GM23338 (cell line): ENCODE results near the gene GSX2. TPM values are rescaled to one million over a fixed set of nuclear protein-coding genes. Genes with fewer than 3 reads are reported as not detected.
A peak's percentile ranks its signal among the peaks of the same experiment; 100 is the strongest.

Experiments used
- ATAC-seq: fragments of 200-7000 bp; cut with Tn5 transposase; 3 replicates; pipeline ENCODE4 v1.9.1; 2020
- DNase-seq: peaks from one replicate; pipeline ENCODE4 v3.0.0-alpha.2; 2015; ENCODE audit warnings: low spot score
- H2AFZ ChIP-seq: fragments of 200-600 bp; sonication (generic); 2 replicates; pipeline ENCODE4 v1.8.0; 2016; ENCODE audit warnings: antibody characterized with exemption, mild to moderate bottlenecking, moderate library complexity
- H3F3A ChIP-seq: fragments of 200-600 bp; sonication (generic); replicated peaks from 2 replicates; pipeline ENCODE4 v1.8.0; 2017; ENCODE audit warnings: antibody characterized with exemption, mixed run types, low read depth
- H3K27ac ChIP-seq: fragments of 200-600 bp; sonication (generic); 2 replicates; pipeline ENCODE4 v1.6.1; 2016; ENCODE audit warnings: low read depth
- H3K27me3 ChIP-seq: fragments of 200-600 bp; sonication (generic); 2 replicates; pipeline ENCODE4 v1.8.0; 2016; ENCODE audit warnings: mild to moderate bottlenecking, mixed run types, moderate library complexity; ENCODE audit not compliant: insufficient read depth
- H3K36me3 ChIP-seq: fragments of 200-600 bp; sonication (generic); 2 replicates; pipeline ENCODE4 v1.8.0; 2016; ENCODE audit warnings: mild to moderate bottlenecking; ENCODE audit not compliant: insufficient read depth
- H3K4me1 ChIP-seq: fragments of 200-600 bp; sonication (generic); 2 replicates; pipeline ENCODE4 v1.8.0; 2016; ENCODE audit warnings: mild to moderate bottlenecking, moderate library complexity; ENCODE audit not compliant: insufficient read depth
- H3K4me2 ChIP-seq: fragments of 200-600 bp; sonication (generic); 2 replicates; pipeline ENCODE4 v1.7.1; 2017; ENCODE audit warnings: mixed run types
- H3K4me3 ChIP-seq: fragments of 200-600 bp; sonication (generic); 2 replicates; pipeline ENCODE4 v1.6.1; 2016; ENCODE audit warnings: mixed run types
- H3K79me2 ChIP-seq: fragments of 200-600 bp; sonication (generic); replicated peaks from 2 replicates; pipeline ENCODE4 v1.8.0; 2017; ENCODE audit warnings: mild to moderate bottlenecking; ENCODE audit not compliant: insufficient read depth
- H3K9me2 ChIP-seq: fragments of 200-600 bp; sonication (generic); 2 replicates; pipeline ENCODE4 v1.8.0; 2017; ENCODE audit not compliant: insufficient read depth
- H4K20me1 ChIP-seq: fragments of 200-600 bp; sonication (generic); replicated peaks from 2 replicates; pipeline ENCODE4 v1.8.0; 2017; ENCODE audit warnings: mild to moderate bottlenecking; ENCODE audit not compliant: insufficient read depth
- H3K27ac Mint-ChIP-seq: 2 replicates; pipeline ENCODE4 v1.8.0; 2020; ENCODE audit warnings: inconsistent platforms, mild to moderate bottlenecking, moderate library complexity, mixed read lengths
- H3K27me3 Mint-ChIP-seq: 3 replicates; pipeline ENCODE4 v1.8.0; 2022; ENCODE audit warnings: low read depth, mild to moderate bottlenecking, moderate library complexity, mixed read lengths, inconsistent platforms; ENCODE audit not compliant: insufficient read depth, poor library complexity
- H3K36me3 Mint-ChIP-seq: 3 replicates; pipeline ENCODE4 v1.8.0; 2021; ENCODE audit warnings: low read depth, mild to moderate bottlenecking, inconsistent platforms, moderate library complexity, mixed read lengths
- H3K4me1 Mint-ChIP-seq: 3 replicates; pipeline ENCODE4 v1.8.0; 2020; ENCODE audit warnings: mild to moderate bottlenecking, inconsistent platforms, mixed read lengths
- H3K4me3 Mint-ChIP-seq: 3 replicates; pipeline ENCODE4 v1.8.0; 2021; ENCODE audit warnings: moderate library complexity, mild to moderate bottlenecking, inconsistent platforms, mixed read lengths
- H3K9me3 Mint-ChIP-seq: 3 replicates; pipeline ENCODE4 v1.8.0; 2020; ENCODE audit warnings: moderate library complexity, mild to moderate bottlenecking, inconsistent platforms, mixed read lengths
- EZH2 ChIP-seq: fragments of 200-600 bp; sonication (generic); IDR thresholded peaks from one replicate; pipeline ENCODE4 v1.8.0; 2017; ENCODE audit warnings: antibody characterized with exemption, mild to moderate bottlenecking, low read depth; ENCODE audit not compliant: unreplicated experiment
- EZH2phosphoT487 ChIP-seq: fragments of 200-600 bp; sonication (generic); IDR thresholded peaks from one replicate; pipeline ENCODE4 v1.8.1; 2018; ENCODE audit warnings: antibody characterized with exemption; ENCODE audit not compliant: unreplicated experiment
- NANOG ChIP-seq: IDR thresholded peaks from 2 replicates; pipeline ENCODE4 v1.6.1; 2016; ENCODE audit warnings: antibody characterized with exemption, borderline replicate concordance
- POLR2AphosphoS5 ChIP-seq: IDR thresholded peaks from 2 replicates; pipeline ENCODE4 v1.6.1; 2016; ENCODE audit warnings: antibody characterized with exemption, low read depth
- STAT1 ChIP-seq: IDR thresholded peaks from one replicate; pipeline ENCODE4 v1.6.1; 2016; ENCODE audit warnings: antibody characterized with exemption; ENCODE audit not compliant: unreplicated experiment
- ZNF331 ChIP-seq: fragments of 250-450 bp; sonication (Bioruptor Pico); IDR thresholded peaks from 2 replicates; pipeline ENCODE4 v1.5.0; 2020; ENCODE audit warnings: low read depth, mild to moderate bottlenecking, moderate library complexity
- polyA plus RNA-seq: library from polyadenylated mRNA; unstranded; fragments of >200 nt; fragmentation: Nextera tagmentation; extraction: Ambion mirVana; gene quantifications from 2 replicates; pipeline ENCODE4 v1.2.1, GENCODE V29; 2016
- total RNA-seq: library from RNA; depleted of rRNA; stranded (reverse); fragments of >200 nt; shearing (Covaris generic); gene quantifications from 2 replicates; pipeline ENCODE4 v1.2.3, GENCODE V29; 2014
- TF ChIP-seq, protein P1 (sequence below): fragments of 250-450 bp; sonication (Bioruptor Pico); IDR thresholded peaks from 2 replicates; pipeline ENCODE4 v1.5.0; 2020; ENCODE audit warnings: mild to moderate bottlenecking, moderate library complexity
- TF ChIP-seq, protein P2 (sequence below): IDR thresholded peaks from 2 replicates; pipeline ENCODE4 v1.6.1; 2016; ENCODE audit warnings: antibody characterized with exemption
- TF ChIP-seq, protein P3 (sequence below), 2 experiments: fragments of 200-600 bp in 1 of 2; sonication (generic) in 1 of 2; conservative IDR thresholded peaks; 2 replicates each; pipeline versions ENCODE4 v1.5.1 to v1.6.1; 2016 to 2017; ENCODE audit warnings: antibody characterized with exemption in 2 of 2, low read depth in 2 of 2, mild to moderate bottlenecking in 2 of 2, moderate library complexity in 1 of 2

The GSX2 gene
- total and polyA plus RNA-seq, 2 experiments from 2014 or later = 0.34 TPM; not detected in 1

DNA sequence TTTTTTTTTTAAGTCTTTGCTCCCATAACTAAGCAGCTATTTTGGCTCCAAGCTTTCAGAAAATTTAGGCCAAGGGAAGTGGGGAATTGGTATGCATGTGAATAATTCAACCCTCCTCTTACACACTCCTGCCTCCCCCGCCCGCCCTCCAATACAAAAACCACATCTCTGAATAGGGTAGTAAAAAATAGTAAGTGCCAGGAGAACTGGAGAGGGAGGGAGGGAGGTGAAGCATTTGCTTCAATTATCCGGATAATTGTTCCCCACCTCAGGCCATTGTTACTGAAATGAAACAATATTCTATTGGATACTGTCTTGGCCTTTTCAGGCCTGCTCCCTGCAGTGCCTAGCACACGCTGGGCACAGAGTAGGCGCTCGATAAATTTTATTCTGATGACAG, 5.5 kb upstream of the GSX2 start:
- Histone ChIP-seq H3K27ac (no peak overlapping the region), H4K20me1 (peaks cover 7% of the 10 kb centered on the region; the same call in 1 of the 2 replicates), H3K27me3 (peaks cover 100% of the 10 kb centered on the region), H2AFZ (no peak overlapping the region), H3K4me3 (peak overlapping the region; percentile 68), H3K4me2 (peak overlapping the region; percentile 93), H3K9me2 (no peaks in the 10 kb centered on the region), H3K79me2 (no peaks in the 10 kb centered on the region), H3K36me3 (no peaks in the 10 kb centered on the region), H3K4me1 (peaks cover 73% of the 10 kb centered on the region), H3F3A (peaks cover 42% of the 10 kb centered on the region)
- TF ChIP-seq ZNF331 (CRISPR knock-in tag) = no peak
- TF ChIP-seq STAT1 = no peak
- TF ChIP-seq EZH2 = peak; percentile 41
- TF ChIP-seq POLR2AphosphoS5 = no peak
- TF ChIP-seq, protein P1, sequence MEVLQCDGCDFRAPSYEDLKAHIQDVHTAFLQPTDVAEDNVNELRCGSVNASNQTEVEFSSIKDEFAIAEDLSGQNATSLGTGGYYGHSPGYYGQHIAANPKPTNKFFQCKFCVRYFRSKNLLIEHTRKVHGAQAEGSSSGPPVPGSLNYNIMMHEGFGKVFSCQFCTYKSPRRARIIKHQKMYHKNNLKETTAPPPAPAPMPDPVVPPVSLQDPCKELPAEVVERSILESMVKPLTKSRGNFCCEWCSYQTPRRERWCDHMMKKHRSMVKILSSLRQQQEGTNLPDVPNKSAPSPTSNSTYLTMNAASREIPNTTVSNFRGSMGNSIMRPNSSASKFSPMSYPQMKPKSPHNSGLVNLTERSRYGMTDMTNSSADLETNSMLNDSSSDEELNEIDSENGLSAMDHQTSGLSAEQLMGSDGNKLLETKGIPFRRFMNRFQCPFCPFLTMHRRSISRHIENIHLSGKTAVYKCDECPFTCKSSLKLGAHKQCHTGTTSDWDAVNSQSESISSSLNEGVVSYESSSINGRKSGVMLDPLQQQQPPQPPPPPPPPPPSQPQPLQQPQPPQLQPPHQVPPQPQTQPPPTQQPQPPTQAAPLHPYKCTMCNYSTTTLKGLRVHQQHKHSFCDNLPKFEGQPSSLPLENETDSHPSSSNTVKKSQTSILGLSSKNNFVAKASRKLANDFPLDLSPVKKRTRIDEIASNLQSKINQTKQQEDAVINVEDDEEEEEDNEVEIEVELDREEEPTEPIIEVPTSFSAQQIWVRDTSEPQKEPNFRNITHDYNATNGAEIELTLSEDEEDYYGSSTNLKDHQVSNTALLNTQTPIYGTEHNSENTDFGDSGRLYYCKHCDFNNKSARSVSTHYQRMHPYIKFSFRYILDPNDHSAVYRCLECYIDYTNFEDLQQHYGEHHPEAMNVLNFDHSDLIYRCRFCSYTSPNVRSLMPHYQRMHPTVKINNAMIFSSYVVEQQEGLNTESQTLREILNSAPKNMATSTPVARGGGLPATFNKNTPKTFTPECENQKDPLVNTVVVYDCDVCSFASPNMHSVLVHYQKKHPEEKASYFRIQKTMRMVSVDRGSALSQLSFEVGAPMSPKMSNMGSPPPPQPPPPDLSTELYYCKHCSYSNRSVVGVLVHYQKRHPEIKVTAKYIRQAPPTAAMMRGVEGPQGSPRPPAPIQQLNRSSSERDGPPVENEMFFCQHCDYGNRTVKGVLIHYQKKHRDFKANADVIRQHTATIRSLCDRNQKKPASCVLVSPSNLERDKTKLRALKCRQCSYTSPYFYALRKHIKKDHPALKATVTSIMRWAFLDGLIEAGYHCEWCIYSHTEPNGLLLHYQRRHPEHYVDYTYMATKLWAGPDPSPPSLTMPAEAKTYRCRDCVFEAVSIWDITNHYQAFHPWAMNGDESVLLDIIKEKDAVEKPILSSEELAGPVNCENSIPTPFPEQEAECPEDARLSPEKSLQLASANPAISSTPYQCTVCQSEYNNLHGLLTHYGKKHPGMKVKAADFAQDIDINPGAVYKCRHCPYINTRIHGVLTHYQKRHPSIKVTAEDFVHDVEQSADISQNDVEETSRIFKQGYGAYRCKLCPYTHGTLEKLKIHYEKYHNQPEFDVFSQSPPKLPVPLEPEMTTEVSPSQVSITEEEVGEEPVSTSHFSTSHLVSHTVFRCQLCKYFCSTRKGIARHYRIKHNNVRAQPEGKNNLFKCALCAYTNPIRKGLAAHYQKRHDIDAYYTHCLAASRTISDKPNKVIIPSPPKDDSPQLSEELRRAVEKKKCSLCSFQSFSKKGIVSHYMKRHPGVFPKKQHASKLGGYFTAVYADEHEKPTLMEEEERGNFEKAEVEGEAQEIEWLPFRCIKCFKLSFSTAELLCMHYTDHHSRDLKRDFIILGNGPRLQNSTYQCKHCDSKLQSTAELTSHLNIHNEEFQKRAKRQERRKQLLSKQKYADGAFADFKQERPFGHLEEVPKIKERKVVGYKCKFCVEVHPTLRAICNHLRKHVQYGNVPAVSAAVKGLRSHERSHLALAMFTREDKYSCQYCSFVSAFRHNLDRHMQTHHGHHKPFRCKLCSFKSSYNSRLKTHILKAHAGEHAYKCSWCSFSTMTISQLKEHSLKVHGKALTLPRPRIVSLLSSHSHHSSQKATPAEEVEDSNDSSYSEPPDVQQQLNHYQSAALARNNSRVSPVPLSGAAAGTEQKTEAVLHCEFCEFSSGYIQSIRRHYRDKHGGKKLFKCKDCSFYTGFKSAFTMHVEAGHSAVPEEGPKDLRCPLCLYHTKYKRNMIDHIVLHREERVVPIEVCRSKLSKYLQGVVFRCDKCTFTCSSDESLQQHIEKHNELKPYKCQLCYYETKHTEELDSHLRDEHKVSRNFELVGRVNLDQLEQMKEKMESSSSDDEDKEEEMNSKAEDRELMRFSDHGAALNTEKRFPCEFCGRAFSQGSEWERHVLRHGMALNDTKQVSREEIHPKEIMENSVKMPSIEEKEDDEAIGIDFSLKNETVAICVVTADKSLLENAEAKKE = no peak
- no peak for TF ChIP-seq NANOG
- no peak for TF ChIP-seq EZH2phosphoT487
- TF ChIP-seq, protein P2, sequence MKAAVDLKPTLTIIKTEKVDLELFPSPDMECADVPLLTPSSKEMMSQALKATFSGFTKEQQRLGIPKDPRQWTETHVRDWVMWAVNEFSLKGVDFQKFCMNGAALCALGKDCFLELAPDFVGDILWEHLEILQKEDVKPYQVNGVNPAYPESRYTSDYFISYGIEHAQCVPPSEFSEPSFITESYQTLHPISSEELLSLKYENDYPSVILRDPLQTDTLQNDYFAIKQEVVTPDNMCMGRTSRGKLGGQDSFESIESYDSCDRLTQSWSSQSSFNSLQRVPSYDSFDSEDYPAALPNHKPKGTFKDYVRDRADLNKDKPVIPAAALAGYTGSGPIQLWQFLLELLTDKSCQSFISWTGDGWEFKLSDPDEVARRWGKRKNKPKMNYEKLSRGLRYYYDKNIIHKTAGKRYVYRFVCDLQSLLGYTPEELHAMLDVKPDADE = no peak
- TF ChIP-seq, protein P3, sequence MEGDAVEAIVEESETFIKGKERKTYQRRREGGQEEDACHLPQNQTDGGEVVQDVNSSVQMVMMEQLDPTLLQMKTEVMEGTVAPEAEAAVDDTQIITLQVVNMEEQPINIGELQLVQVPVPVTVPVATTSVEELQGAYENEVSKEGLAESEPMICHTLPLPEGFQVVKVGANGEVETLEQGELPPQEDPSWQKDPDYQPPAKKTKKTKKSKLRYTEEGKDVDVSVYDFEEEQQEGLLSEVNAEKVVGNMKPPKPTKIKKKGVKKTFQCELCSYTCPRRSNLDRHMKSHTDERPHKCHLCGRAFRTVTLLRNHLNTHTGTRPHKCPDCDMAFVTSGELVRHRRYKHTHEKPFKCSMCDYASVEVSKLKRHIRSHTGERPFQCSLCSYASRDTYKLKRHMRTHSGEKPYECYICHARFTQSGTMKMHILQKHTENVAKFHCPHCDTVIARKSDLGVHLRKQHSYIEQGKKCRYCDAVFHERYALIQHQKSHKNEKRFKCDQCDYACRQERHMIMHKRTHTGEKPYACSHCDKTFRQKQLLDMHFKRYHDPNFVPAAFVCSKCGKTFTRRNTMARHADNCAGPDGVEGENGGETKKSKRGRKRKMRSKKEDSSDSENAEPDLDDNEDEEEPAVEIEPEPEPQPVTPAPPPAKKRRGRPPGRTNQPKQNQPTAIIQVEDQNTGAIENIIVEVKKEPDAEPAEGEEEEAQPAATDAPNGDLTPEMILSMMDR (conservative IDR thresholded peaks at IDR 0.05; ENCODE audit: low read depth in 2 of 2) = no peak
- Mint-ChIP-seq H3K9me3 (no peaks in the 10 kb centered on the region), H3K27me3 (peaks cover 94% of the 10 kb centered on the region), H3K36me3 (no peaks in the 10 kb centered on the region), H3K27ac (no peak overlapping the region), H3K4me1 (peaks cover 75% of the 10 kb centered on the region), H3K4me3 (peak overlapping the region; percentile 66)
- peak; percentile 29 for DNase-seq
- ATAC-seq = no peak
